Erythroblast (primary cell): ENCODE measurements around the gene ITPKB.

Source experiments
- GATA1 ChIP-seq: IDR thresholded peaks from 2 replicates; pipeline ENCODE4 v1.6.1; 2011; ENCODE audit warnings: low read depth, mild to moderate bottlenecking, control low read depth, low read length, moderate library complexity
- POLR2A ChIP-seq: IDR thresholded peaks from 2 replicates; pipeline ENCODE4 v1.6.1; 2011; ENCODE audit warnings: mild to moderate bottlenecking, low read length

GRCh38 chr1:226782845-226783601, 43.9 kb upstream of the ITPKB start:
- no peak for TF ChIP-seq POLR2A
- no peak for TF ChIP-seq GATA1
